ENCODE results near the gene SCAF1.

DNA sequence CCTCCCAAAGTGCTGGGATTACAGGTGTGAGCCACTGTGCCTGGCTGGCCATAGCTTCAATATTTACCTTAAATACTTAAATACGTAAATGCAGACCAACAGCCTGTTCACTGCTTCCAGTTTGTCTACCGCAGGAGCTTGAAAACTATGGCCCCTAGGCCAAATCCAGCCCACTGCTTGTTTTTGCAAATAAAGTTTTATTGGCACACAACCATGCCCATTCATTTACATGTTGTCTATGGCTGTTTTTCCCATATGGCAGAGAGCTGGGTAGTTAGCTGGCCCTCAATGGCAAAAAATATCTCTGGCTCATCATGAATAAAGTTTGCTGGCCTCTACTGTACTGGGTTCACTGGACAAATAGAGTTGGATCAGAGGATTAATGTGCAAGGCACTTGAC is 39.2 kb upstream of the SCAF1 start:
- TF ChIP-seq, protein P1, sequence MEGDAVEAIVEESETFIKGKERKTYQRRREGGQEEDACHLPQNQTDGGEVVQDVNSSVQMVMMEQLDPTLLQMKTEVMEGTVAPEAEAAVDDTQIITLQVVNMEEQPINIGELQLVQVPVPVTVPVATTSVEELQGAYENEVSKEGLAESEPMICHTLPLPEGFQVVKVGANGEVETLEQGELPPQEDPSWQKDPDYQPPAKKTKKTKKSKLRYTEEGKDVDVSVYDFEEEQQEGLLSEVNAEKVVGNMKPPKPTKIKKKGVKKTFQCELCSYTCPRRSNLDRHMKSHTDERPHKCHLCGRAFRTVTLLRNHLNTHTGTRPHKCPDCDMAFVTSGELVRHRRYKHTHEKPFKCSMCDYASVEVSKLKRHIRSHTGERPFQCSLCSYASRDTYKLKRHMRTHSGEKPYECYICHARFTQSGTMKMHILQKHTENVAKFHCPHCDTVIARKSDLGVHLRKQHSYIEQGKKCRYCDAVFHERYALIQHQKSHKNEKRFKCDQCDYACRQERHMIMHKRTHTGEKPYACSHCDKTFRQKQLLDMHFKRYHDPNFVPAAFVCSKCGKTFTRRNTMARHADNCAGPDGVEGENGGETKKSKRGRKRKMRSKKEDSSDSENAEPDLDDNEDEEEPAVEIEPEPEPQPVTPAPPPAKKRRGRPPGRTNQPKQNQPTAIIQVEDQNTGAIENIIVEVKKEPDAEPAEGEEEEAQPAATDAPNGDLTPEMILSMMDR (IDR thresholded peaks at IDR 0.05; ENCODE audit: insufficient read depth, low read length), result no peak
- TF ChIP-seq POLR2AphosphoS5 (IDR thresholded peaks at IDR 0.05; ENCODE audit: low read depth), result no peak
- no peak for TF ChIP-seq REST (IDR thresholded peaks at IDR 0.05; ENCODE audit: insufficient replicate concordance, low read depth)
- TF ChIP-seq GABPA (IDR thresholded peaks at IDR 0.05; ENCODE audit: low read depth), result no peak
- TF ChIP-seq SPI1 (IDR thresholded peaks at IDR 0.05; ENCODE audit: borderline replicate concordance, low read depth), result no peak
